Nephron progenitor cell (in vitro differentiated cells): ENCODE results near the gene PLAAT2.
A peak's percentile ranks its signal among the peaks of the same experiment; 100 is the strongest.
"Not testable (repeated sequence)": the region's sequence is repeated elsewhere in the genome, so short reads cannot be mapped to it uniquely, and the experiment has no call there.

Experiments used
- DNase-seq: peaks from one replicate; pipeline ENCODE4 v3.0.0; 2021
- H3K27ac Mint-ChIP-seq: 2 replicates; pipeline ENCODE4 v1.8.0; 2021; ENCODE audit warnings: mild to moderate bottlenecking, moderate library complexity, mixed read lengths
- H3K27me3 Mint-ChIP-seq: 2 replicates; pipeline ENCODE4 v1.8.0; 2021; ENCODE audit warnings: mild to moderate bottlenecking, low read depth, mixed read lengths; ENCODE audit not compliant: poor library complexity
- H3K36me3 Mint-ChIP-seq: 2 replicates; pipeline ENCODE4 v1.8.0; 2021; ENCODE audit warnings: low read depth, mixed read lengths
- H3K4me1 Mint-ChIP-seq: 2 replicates; pipeline ENCODE4 v1.8.0; 2021; ENCODE audit warnings: mixed read lengths
- H3K4me3 Mint-ChIP-seq: 2 replicates; pipeline ENCODE4 v1.8.0; 2021; ENCODE audit warnings: mild to moderate bottlenecking, moderate library complexity, mixed read lengths
- H3K9me3 Mint-ChIP-seq: 2 replicates; pipeline ENCODE4 v1.8.0; 2021; ENCODE audit warnings: mild to moderate bottlenecking, moderate library complexity, mixed read lengths
- TF ChIP-seq, protein P1 (sequence below): fragments of 200-600 bp; sonication (generic); IDR thresholded peaks from 2 replicates; pipeline ENCODE4 v1.5.0; 2021; ENCODE audit warnings: antibody characterized with exemption

PLAAT2 gene

DNA sequence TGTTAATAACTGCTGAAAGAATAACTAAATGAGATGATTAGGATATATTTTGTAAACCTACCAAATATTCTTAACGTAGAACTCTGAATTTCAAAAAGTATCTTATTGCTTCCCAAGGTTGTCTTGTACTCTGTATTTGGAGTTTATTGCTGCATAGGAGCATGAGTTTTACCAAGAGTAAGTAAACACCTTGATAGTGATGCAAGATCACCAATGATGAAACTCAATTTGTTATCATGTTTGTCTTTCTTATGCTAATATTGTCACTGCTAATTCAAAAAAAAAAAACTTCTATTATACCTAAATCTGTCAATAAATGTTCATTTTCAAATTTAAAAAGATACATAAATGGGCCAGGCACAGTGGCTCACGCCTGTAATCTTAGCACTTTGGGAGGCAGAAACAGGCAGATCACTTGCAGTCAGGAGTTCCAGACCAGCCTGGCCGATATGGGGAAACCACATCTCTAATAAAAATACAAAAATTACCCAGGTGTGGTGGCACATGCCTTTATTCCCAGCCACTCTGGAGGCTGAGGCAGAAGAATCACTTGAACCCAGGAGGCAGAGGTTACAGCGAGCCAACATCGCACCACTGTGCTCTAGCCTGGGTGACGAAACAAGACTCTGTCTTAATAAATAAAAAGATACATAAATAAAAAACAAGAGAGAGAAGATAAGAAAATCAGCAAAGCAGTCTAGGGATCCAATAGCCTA, 23.4 kb upstream of the PLAAT2 start:
- Mint-ChIP-seq H3K4me3 (no peak overlapping the region), H3K4me1 (no peaks in the 10 kb centered on the region), H3K27me3 (peaks cover 9% of the 10 kb centered on the region), H3K27ac (no peak overlapping the region), H3K36me3 (no peaks in the 10 kb centered on the region), H3K9me3 (peaks cover 11% of the 10 kb centered on the region)
- TF ChIP-seq, protein P1, sequence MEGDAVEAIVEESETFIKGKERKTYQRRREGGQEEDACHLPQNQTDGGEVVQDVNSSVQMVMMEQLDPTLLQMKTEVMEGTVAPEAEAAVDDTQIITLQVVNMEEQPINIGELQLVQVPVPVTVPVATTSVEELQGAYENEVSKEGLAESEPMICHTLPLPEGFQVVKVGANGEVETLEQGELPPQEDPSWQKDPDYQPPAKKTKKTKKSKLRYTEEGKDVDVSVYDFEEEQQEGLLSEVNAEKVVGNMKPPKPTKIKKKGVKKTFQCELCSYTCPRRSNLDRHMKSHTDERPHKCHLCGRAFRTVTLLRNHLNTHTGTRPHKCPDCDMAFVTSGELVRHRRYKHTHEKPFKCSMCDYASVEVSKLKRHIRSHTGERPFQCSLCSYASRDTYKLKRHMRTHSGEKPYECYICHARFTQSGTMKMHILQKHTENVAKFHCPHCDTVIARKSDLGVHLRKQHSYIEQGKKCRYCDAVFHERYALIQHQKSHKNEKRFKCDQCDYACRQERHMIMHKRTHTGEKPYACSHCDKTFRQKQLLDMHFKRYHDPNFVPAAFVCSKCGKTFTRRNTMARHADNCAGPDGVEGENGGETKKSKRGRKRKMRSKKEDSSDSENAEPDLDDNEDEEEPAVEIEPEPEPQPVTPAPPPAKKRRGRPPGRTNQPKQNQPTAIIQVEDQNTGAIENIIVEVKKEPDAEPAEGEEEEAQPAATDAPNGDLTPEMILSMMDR: no peak
- no peak for DNase-seq

DNA sequence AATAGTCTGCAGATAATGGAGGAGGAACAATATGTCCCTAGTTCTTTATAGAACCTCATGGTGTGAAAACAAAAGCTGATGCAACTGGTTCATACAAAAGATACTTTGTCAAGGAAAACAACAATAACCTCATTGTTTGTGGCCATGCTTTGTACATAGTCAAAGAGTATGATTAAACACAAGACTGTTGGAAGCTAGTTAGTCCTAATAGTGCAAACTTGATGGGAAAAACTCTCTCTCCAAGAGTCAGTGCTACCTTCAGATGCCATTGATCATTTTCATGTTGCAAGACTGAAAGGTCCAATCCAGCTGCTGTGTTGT, 20.1 kb upstream of the PLAAT2 start:
- no peak for DNase-seq
- Mint-ChIP-seq H3K27ac (no peak overlapping the region), H3K4me1 (no peaks in the 10 kb centered on the region), H3K27me3 (peaks cover 3% of the 10 kb centered on the region), H3K36me3 (no peaks in the 10 kb centered on the region), H3K4me3 (no peak overlapping the region), H3K9me3 (peaks cover 34% of the 10 kb centered on the region)
- TF ChIP-seq, protein P1: no peak

DNA sequence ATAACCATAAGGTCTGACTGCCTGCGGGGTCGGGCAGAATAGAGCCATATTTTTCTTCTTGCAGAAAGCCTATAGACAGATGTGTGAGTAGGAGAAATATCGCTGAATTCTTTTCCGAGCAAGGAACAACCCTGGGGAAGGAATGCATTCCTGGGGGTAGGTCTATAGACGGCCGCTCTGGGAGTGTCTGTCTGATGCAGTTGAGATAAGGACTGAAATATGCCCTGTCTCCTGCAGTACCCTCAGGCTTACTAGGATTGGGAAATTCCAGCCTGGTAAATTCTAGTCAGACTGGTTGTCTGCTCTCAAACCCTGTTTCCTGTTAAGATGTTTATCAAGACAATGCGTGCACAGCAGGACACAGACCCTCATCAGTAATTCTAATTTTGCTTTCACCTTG, 18.0 kb upstream of the PLAAT2 start:
- not testable (repeated sequence) for H3K27me3 Mint-ChIP-seq

DNA sequence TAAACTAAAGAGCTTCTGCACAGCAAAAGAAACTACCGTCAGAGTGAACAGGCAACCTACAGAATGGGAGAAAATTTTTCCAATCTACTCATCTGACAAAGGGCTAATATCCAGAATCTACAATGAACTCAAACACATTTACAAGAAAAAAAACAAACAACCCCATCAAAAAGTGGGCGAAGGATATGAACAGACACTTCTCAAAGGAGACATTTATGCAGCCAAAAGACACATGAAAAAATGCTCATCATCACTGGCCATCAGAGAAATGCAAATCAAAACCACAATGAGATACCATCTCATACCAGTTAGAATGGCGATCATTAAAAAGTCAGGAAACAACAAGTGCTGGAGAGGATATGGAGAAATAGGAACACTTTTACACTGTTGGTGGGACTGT, 15.7 kb upstream of the PLAAT2 start:
- not testable (repeated sequence) for H3K4me3 Mint-ChIP-seq, H3K36me3 Mint-ChIP-seq
- H3K9me3 Mint-ChIP-seq: peaks cover 44% of the 10 kb centered on the region

More for the DNA sequence above, 18.0 kb upstream of the PLAAT2 start:
- H3K4me3 Mint-ChIP-seq, H3K27ac Mint-ChIP-seq, DNase-seq, H3K4me1 Mint-ChIP-seq, H3K36me3 Mint-ChIP-seq: not testable (repeated sequence)
- peaks cover 44% of the 10 kb centered on the region for H3K9me3 Mint-ChIP-seq

DNA sequence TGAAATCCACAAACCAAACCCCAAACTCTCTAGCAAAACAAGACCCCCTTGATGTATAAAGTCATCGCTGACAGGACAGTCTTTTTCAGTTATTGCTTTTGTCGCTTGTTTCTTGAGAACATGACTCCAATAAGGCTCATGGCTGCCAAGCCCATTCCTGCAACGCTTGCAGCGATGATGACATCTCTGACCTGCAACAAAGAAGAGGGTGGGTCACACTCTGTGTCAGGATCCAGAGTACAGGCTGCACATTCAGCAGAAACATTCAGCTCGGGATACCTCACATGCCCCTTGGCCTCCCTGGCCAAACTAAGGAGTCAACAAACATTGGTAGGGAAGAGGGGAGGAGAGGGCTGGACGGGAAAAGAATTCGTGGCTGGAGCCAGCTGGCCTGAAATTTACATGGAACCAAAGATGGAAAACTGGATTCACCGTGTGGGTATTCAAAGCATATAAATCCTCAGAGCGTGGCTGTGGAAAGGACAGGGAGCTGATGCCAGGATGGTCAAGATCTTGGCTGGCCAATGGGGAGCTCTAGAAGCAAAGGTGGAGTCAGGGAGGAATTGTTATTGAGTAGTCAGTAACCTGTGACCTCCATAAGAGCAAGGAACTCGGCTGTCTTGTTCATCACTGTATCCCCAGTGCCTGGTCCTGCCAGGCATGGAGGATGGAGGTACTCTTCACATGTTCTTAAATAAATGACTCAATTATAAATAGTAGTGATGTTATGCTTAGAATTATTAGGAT, 11.8 kb upstream of the PLAAT2 start:
- Mint-ChIP-seq H3K4me3 (no peak overlapping the region), H3K27ac (no peak overlapping the region), H3K4me1 (peaks cover 15% of the 10 kb centered on the region), H3K27me3 (peaks cover 12% of the 10 kb centered on the region), H3K9me3 (peaks cover 17% of the 10 kb centered on the region), H3K36me3 (no peaks in the 10 kb centered on the region)
- no peak for DNase-seq
- TF ChIP-seq, protein P1: no peak

More for the DNA sequence above, 15.7 kb upstream of the PLAAT2 start:
- H3K27me3 Mint-ChIP-seq, DNase-seq, H3K27ac Mint-ChIP-seq: not testable (repeated sequence)
- peaks cover 14% of the 10 kb centered on the region for H3K4me1 Mint-ChIP-seq

DNA sequence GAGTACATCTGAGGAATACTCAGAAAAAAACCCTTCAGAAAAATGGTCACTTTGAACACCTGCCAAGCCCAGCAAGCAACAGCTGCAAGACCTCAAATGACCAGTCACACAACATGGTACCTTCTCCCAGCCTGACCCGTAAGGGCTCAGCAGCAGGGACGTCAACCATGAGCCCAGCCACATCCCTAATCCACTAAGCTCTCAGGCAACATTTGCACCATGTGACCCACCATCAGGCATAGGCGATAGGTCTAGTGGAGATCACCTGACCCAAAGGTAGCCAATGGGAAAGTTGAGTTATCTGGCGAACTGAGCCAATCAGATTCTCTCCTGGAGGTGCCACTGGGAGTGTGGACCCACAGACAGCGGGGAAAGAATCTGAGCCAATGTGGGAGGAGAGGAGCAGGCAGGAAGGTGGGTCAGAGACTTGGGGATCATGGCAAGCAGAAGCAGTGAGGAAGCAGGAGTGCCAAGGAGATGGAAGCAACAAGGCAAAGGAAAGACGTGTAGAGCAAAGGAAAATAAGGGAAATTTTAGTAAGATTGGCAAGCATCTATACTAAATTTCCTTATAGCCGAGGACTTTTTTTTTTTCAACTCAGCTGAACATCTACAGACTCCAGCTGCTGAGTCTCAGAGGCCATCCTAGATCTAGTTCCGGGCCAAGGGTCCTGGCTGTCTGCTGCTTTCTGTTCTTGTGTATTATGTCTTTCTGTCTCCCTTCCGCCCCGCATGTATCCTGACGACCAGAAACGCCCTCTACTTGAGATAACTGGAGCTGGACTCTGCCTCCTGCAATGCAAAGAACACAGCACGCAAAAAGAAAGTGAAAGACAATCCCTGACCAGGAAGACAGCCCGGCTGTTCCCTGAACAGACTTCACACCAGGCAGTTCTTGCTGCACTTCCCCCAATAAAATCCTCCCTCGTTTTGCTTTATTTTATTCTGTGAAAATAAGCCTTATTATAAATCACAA, 11.0 kb upstream of the PLAAT2 start:
- H3K4me1 Mint-ChIP-seq: peaks cover 15% of the 10 kb centered on the region
- H3K9me3 Mint-ChIP-seq: peaks cover 14% of the 10 kb centered on the region
- DNase-seq: no peak
- H3K4me3 Mint-ChIP-seq: no peak overlapping the region
- peak overlapping the region; percentile 82 for H3K27ac Mint-ChIP-seq
- TF ChIP-seq, protein P1: no peak
- H3K36me3 Mint-ChIP-seq: no peaks in the 10 kb centered on the region
- peaks cover 16% of the 10 kb centered on the region for H3K27me3 Mint-ChIP-seq
